ENCODE results near the gene SMG5. TPM values are rescaled to one million over a fixed set of nuclear protein-coding genes. Genes with fewer than 3 reads are reported as not detected.

SMG5 gene
- polyA plus RNA-seq, 1 donor (not counting 4 experiments of a cell fraction or from before 2014, with no cell fraction given), result 22.4 TPM

DNA sequence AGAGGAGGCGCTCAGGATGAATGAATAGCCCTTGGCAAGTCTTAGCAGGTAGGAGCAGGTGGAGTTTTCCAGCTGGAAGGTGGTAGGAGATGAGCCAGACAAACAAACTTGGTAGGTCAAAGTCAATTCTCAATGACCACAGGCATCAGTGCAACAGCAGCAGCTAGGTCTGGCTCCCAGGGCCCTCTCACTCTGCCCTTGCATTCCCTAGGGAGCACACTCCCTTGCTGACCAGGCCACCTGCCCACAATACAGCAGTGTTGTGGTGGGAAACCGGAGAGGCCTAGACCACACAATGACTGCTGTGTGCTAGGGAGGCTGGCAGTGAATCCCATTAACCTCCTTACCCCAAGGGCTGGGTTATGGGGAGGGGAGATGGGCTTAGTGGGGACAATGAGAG lies 21.7 kb downstream of the SMG5 start:
- Histone ChIP-seq H3K9me3 (ENCODE audit: control insufficient read depth, low read depth, low read length) (no peaks in the 10 kb centered on the region), H3K9me1 (ENCODE audit: control insufficient read depth, extremely low read depth, insufficient read depth, low read length) (peaks cover 5% of the 10 kb centered on the region), H4K20me1 (ENCODE audit: control insufficient read depth, extremely low read depth, insufficient read depth, low read length) (peaks cover 12% of the 10 kb centered on the region), H3K4me1 (ENCODE audit: control insufficient read depth, extremely low read depth, insufficient read depth, low read length) (peaks cover 65% of the 10 kb centered on the region), H3K36me3 (ENCODE audit: control insufficient read depth in 2 of 2, extremely low read depth in 1 of 2, insufficient read depth in 2 of 2, low read length in 2 of 2) (peaks cover 36 to 76% of the 10 kb centered on the region in 2 experiments), H3K27me3 (ENCODE audit: control insufficient read depth, extremely low read depth, insufficient read depth, low read length) (no peaks in the 10 kb centered on the region), H2AFZ (ENCODE audit: control insufficient read depth, low read length) (no peak overlapping the region), H3K4me3 (ENCODE audit: control insufficient read depth in 2 of 3, extremely low read depth in 1 of 3, insufficient read depth in 2 of 3, low read depth in 1 of 3, low read length in 3 of 3) (no peak overlapping the region), H3K79me2 (ENCODE audit: control insufficient read depth, insufficient read depth, low read length) (no peaks in the 10 kb centered on the region), H3K4me2 (ENCODE audit: control insufficient read depth, extremely low read depth, insufficient read depth, low read depth, low read length) (peak overlapping the region; percentile 27), H3K9ac (ENCODE audit: control insufficient read depth, extremely low read depth, insufficient read depth, low read length) (no peak overlapping the region), H3K27ac (ENCODE audit: control insufficient read depth, insufficient read depth, low read length) (peak overlapping the region; percentile 31)
- DNase-seq (ENCODE audit: low read depth, low spot score) (no peak), FAIRE-seq (no peak)
- dilution Hi-C loops (cut with MboI; ENCODE audit: extremely low pct_ligation_motif_present, low sequenced_read_pairs), result no loop called here
- TF ChIP-seq EZH2 (IDR thresholded peaks at IDR 0.05; ENCODE audit: low read length), result no peak
- TF ChIP-seq, protein P1, sequence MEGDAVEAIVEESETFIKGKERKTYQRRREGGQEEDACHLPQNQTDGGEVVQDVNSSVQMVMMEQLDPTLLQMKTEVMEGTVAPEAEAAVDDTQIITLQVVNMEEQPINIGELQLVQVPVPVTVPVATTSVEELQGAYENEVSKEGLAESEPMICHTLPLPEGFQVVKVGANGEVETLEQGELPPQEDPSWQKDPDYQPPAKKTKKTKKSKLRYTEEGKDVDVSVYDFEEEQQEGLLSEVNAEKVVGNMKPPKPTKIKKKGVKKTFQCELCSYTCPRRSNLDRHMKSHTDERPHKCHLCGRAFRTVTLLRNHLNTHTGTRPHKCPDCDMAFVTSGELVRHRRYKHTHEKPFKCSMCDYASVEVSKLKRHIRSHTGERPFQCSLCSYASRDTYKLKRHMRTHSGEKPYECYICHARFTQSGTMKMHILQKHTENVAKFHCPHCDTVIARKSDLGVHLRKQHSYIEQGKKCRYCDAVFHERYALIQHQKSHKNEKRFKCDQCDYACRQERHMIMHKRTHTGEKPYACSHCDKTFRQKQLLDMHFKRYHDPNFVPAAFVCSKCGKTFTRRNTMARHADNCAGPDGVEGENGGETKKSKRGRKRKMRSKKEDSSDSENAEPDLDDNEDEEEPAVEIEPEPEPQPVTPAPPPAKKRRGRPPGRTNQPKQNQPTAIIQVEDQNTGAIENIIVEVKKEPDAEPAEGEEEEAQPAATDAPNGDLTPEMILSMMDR (optimal IDR thresholded peaks at IDR 0.05 in 1 of 3, IDR thresholded peaks at IDR 0.05 in 1 of 3, conservative IDR thresholded peaks at IDR 0.05 in 1 of 3; ENCODE audit: extremely low read depth in 1 of 3, insufficient read depth in 2 of 3, low read length in 3 of 3), result no peak

- Histone ChIP-seq H3K36me3 (ENCODE audit: control insufficient read depth in 2 of 2, extremely low read depth in 1 of 2, insufficient read depth in 2 of 2, low read length in 2 of 2) (peaks cover 29 to 71% of the 10 kb centered on the region in 2 experiments), H3K4me2 (ENCODE audit: control insufficient read depth, extremely low read depth, insufficient read depth, low read depth, low read length) (no peak overlapping the region), H3K27ac (ENCODE audit: control insufficient read depth, insufficient read depth, low read length) (no peak overlapping the region), H3K9me3 (ENCODE audit: control insufficient read depth, low read depth, low read length) (no peaks in the 10 kb centered on the region), H3K4me1 (ENCODE audit: control insufficient read depth, extremely low read depth, insufficient read depth, low read length) (peaks cover 65% of the 10 kb centered on the region), H3K79me2 (ENCODE audit: control insufficient read depth, insufficient read depth, low read length) (no peaks in the 10 kb centered on the region), H3K4me3 (ENCODE audit: control insufficient read depth in 2 of 3, extremely low read depth in 1 of 3, insufficient read depth in 2 of 3, low read depth in 1 of 3, low read length in 3 of 3) (no peak overlapping the region), H2AFZ (ENCODE audit: control insufficient read depth, low read length) (no peak overlapping the region), H4K20me1 (ENCODE audit: control insufficient read depth, extremely low read depth, insufficient read depth, low read length) (peaks cover 12% of the 10 kb centered on the region), H3K27me3 (ENCODE audit: control insufficient read depth, extremely low read depth, insufficient read depth, low read length) (no peaks in the 10 kb centered on the region), H3K9ac (ENCODE audit: control insufficient read depth, extremely low read depth, insufficient read depth, low read length) (no peak overlapping the region), H3K9me1 (ENCODE audit: control insufficient read depth, extremely low read depth, insufficient read depth, low read length) (peaks cover 5% of the 10 kb centered on the region)
- FAIRE-seq (no peak), DNase-seq (ENCODE audit: low read depth, low spot score) (no peak)
- TF ChIP-seq, protein P1 (optimal IDR thresholded peaks at IDR 0.05 in 1 of 3, IDR thresholded peaks at IDR 0.05 in 1 of 3, conservative IDR thresholded peaks at IDR 0.05 in 1 of 3; ENCODE audit: extremely low read depth in 1 of 3, insufficient read depth in 2 of 3, low read length in 3 of 3), result peak in 1 of 3 experiments; percentile 38
- no peak for TF ChIP-seq EZH2 (IDR thresholded peaks at IDR 0.05; ENCODE audit: low read length)
- dilution Hi-C loops (cut with MboI; ENCODE audit: extremely low pct_ligation_motif_present, low sequenced_read_pairs), result no loop called here
Observed at GRCh38 chr1:156259805-156260204, 22.8 kb downstream of the SMG5 start.
